ENCODE results near the gene IGSF9B. TPM values are rescaled to one million over a fixed set of nuclear protein-coding genes. Genes with fewer than 3 reads are reported as not detected.

The IGSF9B gene
- total and polyA plus RNA-seq, 2 experiments from 2014 or later, result 0.30 to 0.65 TPM

DNA sequence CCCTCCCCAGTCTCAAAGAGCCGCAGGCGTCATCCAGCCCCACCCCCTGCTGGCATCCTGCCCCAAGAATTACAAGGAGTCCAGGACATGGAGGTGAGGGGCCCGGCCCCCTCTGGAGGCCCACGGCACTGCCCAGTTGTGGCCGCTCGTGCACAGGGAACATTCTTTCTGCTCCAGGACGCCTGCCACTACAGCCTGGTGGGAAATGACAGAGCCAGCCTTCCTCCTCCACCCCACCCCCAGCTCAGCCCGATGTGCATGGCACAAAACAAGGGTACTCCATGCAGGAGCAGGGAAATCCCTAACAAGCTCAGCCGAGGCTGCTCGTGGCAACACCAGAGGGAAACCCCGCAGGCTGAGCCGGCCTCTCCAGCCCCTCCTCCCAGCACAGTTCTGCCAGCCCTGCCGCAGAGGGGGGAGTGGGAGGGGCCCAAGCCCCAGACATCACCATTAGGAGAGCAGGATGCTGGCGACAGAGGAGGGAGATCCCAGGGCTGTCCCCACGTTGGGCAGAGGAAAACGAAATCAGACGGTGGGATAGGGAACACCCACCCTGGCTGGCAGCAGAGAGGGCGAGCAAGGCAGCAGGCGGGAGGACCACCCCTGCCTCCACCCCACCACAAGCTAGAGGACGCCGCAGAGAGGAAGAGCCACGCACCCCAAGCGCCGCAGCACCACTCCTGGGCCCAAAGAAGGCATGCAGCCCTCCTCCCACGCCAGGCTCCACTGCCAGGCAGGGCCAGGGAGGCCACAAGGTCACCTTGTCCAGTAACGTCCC is 10.0 kb downstream of the IGSF9B start:
- Histone ChIP-seq H3K4me1 (ENCODE audit: insufficient read depth) (no peaks in the 10 kb centered on the region), H3K27me3 (peaks cover 30% of the 10 kb centered on the region), H3K9me3 (ENCODE audit: low read depth) (no peaks in the 10 kb centered on the region), H3K9me2 (replicated peaks; ENCODE audit: insufficient read depth) (no peaks in the 10 kb centered on the region), H3K27ac (no peak overlapping the region), H3K4me3 (no peak overlapping the region), H3K4me2 (no peak overlapping the region), H2AFZ (no peak overlapping the region), H3K79me2 (no peaks in the 10 kb centered on the region), H4K20me1 (ENCODE audit: insufficient read depth, poor library complexity, severe bottlenecking) (no peaks in the 10 kb centered on the region), H3K36me3 (replicated peaks; ENCODE audit: insufficient read depth, low read depth) (no peaks in the 10 kb centered on the region)
- no peak for DNase-seq (ENCODE audit: low spot score)
- WGBS (ENCODE audit: low lambda C conversion rate, missing lambda C conversion rate), result 61% methylated on average over 25 of the region's 26 CpGs
- TF ChIP-seq, protein P1, sequence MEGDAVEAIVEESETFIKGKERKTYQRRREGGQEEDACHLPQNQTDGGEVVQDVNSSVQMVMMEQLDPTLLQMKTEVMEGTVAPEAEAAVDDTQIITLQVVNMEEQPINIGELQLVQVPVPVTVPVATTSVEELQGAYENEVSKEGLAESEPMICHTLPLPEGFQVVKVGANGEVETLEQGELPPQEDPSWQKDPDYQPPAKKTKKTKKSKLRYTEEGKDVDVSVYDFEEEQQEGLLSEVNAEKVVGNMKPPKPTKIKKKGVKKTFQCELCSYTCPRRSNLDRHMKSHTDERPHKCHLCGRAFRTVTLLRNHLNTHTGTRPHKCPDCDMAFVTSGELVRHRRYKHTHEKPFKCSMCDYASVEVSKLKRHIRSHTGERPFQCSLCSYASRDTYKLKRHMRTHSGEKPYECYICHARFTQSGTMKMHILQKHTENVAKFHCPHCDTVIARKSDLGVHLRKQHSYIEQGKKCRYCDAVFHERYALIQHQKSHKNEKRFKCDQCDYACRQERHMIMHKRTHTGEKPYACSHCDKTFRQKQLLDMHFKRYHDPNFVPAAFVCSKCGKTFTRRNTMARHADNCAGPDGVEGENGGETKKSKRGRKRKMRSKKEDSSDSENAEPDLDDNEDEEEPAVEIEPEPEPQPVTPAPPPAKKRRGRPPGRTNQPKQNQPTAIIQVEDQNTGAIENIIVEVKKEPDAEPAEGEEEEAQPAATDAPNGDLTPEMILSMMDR (IDR thresholded peaks at IDR 0.05; ENCODE audit: poor library complexity), result no peak
- TF ChIP-seq EZH2phosphoT487 (IDR thresholded peaks at IDR 0.05; ENCODE audit: low read depth, severe bottlenecking, unreplicated experiment) (no peak), EZH2 (IDR thresholded peaks at IDR 0.05; ENCODE audit: borderline replicate concordance) (no peak)

DNA sequence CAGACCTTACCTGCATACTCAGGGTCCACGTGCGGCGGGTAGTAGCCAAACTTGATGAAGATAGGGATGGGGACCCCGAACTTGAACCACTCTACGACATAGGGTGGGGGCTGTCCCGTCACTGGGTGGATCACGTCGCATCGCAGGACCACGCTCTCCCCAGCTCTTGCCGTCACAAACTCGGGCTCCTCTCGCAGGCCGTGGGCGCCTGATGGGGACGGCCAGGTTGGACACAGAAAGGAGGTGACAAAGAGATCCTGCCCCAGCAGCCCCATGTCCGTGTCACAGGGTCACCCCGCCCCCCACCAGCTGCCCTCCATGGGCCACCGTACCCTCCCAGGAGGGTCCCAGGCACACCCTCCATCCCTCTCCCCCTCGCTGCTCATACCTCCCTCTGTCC is 10.7 kb downstream of the IGSF9B start:
- H4K20me1 ChIP-seq (ENCODE audit: insufficient read depth, poor library complexity, severe bottlenecking), result no peaks in the 10 kb centered on the region
- TF ChIP-seq, protein P1 (IDR thresholded peaks at IDR 0.05; ENCODE audit: poor library complexity), result no peak
- no peak for TF ChIP-seq EZH2 (IDR thresholded peaks at IDR 0.05; ENCODE audit: borderline replicate concordance)
- no peak for TF ChIP-seq EZH2phosphoT487 (IDR thresholded peaks at IDR 0.05; ENCODE audit: low read depth, severe bottlenecking, unreplicated experiment)
- no peaks in the 10 kb centered on the region for H3K9me3 ChIP-seq (ENCODE audit: low read depth)
- no peak for DNase-seq (ENCODE audit: low spot score)
- H3K79me2 ChIP-seq, result no peaks in the 10 kb centered on the region
- no peak overlapping the region for H3K4me3 ChIP-seq
- H3K27me3 ChIP-seq, result peaks cover 24% of the 10 kb centered on the region
- H3K36me3 ChIP-seq (replicated peaks; ENCODE audit: insufficient read depth, low read depth), result no peaks in the 10 kb centered on the region
- 87% methylated on average over 18 of the region's 20 CpGs for WGBS (ENCODE audit: low lambda C conversion rate, missing lambda C conversion rate)
- H2AFZ ChIP-seq, result no peak overlapping the region
- H3K4me1 ChIP-seq (ENCODE audit: insufficient read depth), result no peaks in the 10 kb centered on the region
- H3K27ac ChIP-seq, result no peak overlapping the region
- no peak overlapping the region for H3K4me2 ChIP-seq
- H3K9me2 ChIP-seq (replicated peaks; ENCODE audit: insufficient read depth), result no peaks in the 10 kb centered on the region

DNA sequence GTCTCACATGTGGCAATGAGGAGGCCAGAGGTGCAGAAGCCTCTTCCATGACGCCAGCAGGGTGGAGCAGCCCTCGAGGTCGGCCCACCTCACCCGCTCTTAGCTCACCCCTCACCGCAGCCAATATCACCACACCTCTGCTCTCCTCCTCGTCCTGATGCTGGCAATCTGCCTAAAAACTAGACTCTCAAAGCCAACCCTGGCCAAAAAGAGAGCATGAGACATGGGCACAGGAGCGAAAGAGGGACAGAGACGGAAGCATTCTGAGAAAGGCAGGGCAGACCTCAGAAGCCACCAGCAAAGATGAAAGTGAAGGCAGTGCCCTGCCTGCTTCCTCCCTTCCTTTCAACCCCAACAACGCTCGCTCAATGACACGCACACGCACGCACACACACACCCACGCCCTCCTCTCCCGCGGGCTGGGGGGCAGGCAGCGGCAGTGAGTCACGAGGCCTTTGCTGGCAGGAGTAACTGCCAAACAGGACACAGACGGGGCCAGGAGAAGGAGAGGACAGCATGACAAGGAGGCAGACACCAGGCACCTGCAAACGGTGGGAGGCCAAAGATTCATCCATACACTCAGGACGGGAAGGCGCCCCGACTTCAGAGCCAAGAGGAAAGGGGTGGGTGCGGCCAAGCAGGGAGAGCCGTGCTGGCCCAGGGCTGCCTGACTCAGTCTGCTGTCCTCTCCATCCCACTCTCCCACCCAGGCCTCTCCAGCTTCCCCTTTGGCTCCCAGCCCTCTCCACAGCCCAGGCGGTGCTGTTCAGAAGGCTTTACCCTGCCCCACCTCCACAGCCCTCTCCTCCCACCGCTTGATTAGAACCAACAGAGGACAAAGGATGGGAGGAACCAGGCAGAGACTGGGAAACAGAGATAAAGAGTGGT is 11.4 kb downstream of the IGSF9B start:
- H3K27me3 ChIP-seq, result peaks cover 17% of the 10 kb centered on the region
- H3K36me3 ChIP-seq (replicated peaks; ENCODE audit: insufficient read depth, low read depth), result no peaks in the 10 kb centered on the region
- H3K9me2 ChIP-seq (replicated peaks; ENCODE audit: insufficient read depth), result no peaks in the 10 kb centered on the region
- H3K79me2 ChIP-seq, result no peaks in the 10 kb centered on the region
- no peak overlapping the region for H3K4me3 ChIP-seq
- no peak for DNase-seq (ENCODE audit: low spot score)
- no peak for TF ChIP-seq EZH2 (IDR thresholded peaks at IDR 0.05; ENCODE audit: borderline replicate concordance)
- TF ChIP-seq, protein P1 (IDR thresholded peaks at IDR 0.05; ENCODE audit: poor library complexity), result no peak
- no peak for TF ChIP-seq EZH2phosphoT487 (IDR thresholded peaks at IDR 0.05; ENCODE audit: low read depth, severe bottlenecking, unreplicated experiment)
- no peak overlapping the region for H3K4me2 ChIP-seq
- H3K9me3 ChIP-seq (ENCODE audit: low read depth), result no peaks in the 10 kb centered on the region
- 70% methylated on average over 27 of the region's 27 CpGs for WGBS (ENCODE audit: low lambda C conversion rate, missing lambda C conversion rate)
- H3K4me1 ChIP-seq (ENCODE audit: insufficient read depth), result no peaks in the 10 kb centered on the region
- H3K27ac ChIP-seq, result no peak overlapping the region
- no peak overlapping the region for H2AFZ ChIP-seq
- H4K20me1 ChIP-seq (ENCODE audit: insufficient read depth, poor library complexity, severe bottlenecking), result no peaks in the 10 kb centered on the region
